ENCODE measurements around the gene DAPK1. TPM values are rescaled to one million over a fixed set of nuclear protein-coding genes. Genes with fewer than 3 reads are reported as not detected.

Gene DAPK1
- total and polyA plus RNA-seq, 8 donors: 29.1 to 98.7 (median 45.4) TPM

GRCh38 chr9:87671925-87672324 lies 174.3 kb downstream of the DAPK1 start:
- DNase-seq: no peak
- H3K4me3 ChIP-seq: no peak overlapping the region
- no peaks in the 10 kb centered on the region for H3K9me3 ChIP-seq
- peaks cover 0 to 10% (median 0%) of the 10 kb centered on the region in 3 donors for H3K4me1 ChIP-seq
- no peak for ATAC-seq
- no peak for FAIRE-seq
- 88 to 91% methylated on average over 9 of the region's 9 CpGs for WGBS, 2 donors
- peaks cover 0 to 15% (median 0%) of the 10 kb centered on the region in 3 donors for H3K36me3 ChIP-seq
- H3K27me3 ChIP-seq: no peaks in the 10 kb centered on the region
- intact Hi-C loops (cut with DNase I): loop anchor here in 1 of 3 donors (5.0 kb wide), 1 partner anchor 140 kb away; no protein-coding TSS in a partner anchor
- no peak for TF ChIP-seq CTCF (IDR thresholded peaks at IDR 0.05)
- H3K27ac ChIP-seq: no peak overlapping the region

GRCh38 chr9:87672586-87672985 lies 174.9 kb downstream of the DAPK1 start:
- 94 to 96% methylated on average over 8 of the region's 8 CpGs for whole genome bisulfite sequencing, 2 donors
- intact Hi-C loops (cut with DNase I): loop anchor here in 1 of 3 donors (5.0 kb wide), 1 partner anchor 140 kb away; no protein-coding TSS in a partner anchor
- FAIRE-seq: no peak

GRCh38 chr9:87673446-87674120 lies 175.9 kb downstream of the DAPK1 start:
- no peaks in the 10 kb centered on the region for H3K9me3 ChIP-seq
- intact Hi-C loops (cut with DNase I): loop anchor here in 1 of 3 donors (5.0 kb wide), 1 partner anchor 139 kb away; no protein-coding TSS in a partner anchor
- H3K27ac ChIP-seq: no peak overlapping the region
- WGBS, 2 donors: 89 to 92% methylated on average over 9 of the region's 9 CpGs
- DNase-seq: no peak
- ATAC-seq: no peak
- peaks cover 0 to 3% (median 0%) of the 10 kb centered on the region in 3 donors for H3K4me1 ChIP-seq
- TF ChIP-seq CTCF (IDR thresholded peaks at IDR 0.05): no peak
- no peak overlapping the region for H3K4me3 ChIP-seq
- H3K27me3 ChIP-seq: no peaks in the 10 kb centered on the region
- H3K36me3 ChIP-seq: peaks cover 0 to 15% (median 0%) of the 10 kb centered on the region in 3 donors
- no peak for FAIRE-seq

More at GRCh38 chr9:87672586-87672985, 174.9 kb downstream of the DAPK1 start:
- Histone ChIP-seq H3K27me3 (no peaks in the 10 kb centered on the region), H3K9me3 (no peaks in the 10 kb centered on the region), H3K4me1 (peaks cover 0 to 10% (median 0%) of the 10 kb centered on the region in 3 donors), H3K4me3 (no peak overlapping the region), H3K36me3 (peaks cover 0 to 15% (median 0%) of the 10 kb centered on the region in 3 donors), H3K27ac (no peak overlapping the region)
- no peak for ATAC-seq
- no peak for TF ChIP-seq CTCF (IDR thresholded peaks at IDR 0.05)
- DNase-seq: no peak

GRCh38 chr9:87674565-87675299 lies 177.1 kb downstream of the DAPK1 start:
- DNase-seq: no peak

More at GRCh38 chr9:87674565-87675299, 177.1 kb downstream of the DAPK1 start:
- intact Hi-C loops (cut with DNase I): loop anchor here in 1 of 3 donors (5.0 kb wide), 1 partner anchor 138 kb away; no protein-coding TSS in a partner anchor
- H3K27me3 ChIP-seq: no peaks in the 10 kb centered on the region
- H3K27ac ChIP-seq: peak overlapping the region in 1 of 4 donors; percentile 19
- peaks cover 0 to 3% (median 0%) of the 10 kb centered on the region in 3 donors for H3K4me1 ChIP-seq
- H3K9me3 ChIP-seq: no peaks in the 10 kb centered on the region
- H3K4me3 ChIP-seq: no peak overlapping the region
- no peak for TF ChIP-seq CTCF (IDR thresholded peaks at IDR 0.05)
- WGBS, 2 donors: 58 to 70% methylated on average over 6 of the region's 6 CpGs
- H3K36me3 ChIP-seq: peaks cover 0 to 15% (median 0%) of the 10 kb centered on the region in 3 donors
- no peak for FAIRE-seq
- ATAC-seq: peak in 1 of 4 donors; percentile 28
